CD8-positive, alpha-beta memory T cell (primary cell): Measurements from ENCODE around the gene SLC16A8. TPM values are rescaled to one million over a fixed set of nuclear protein-coding genes. Genes with fewer than 3 reads are reported as not detected.

Source experiments
- CTCF ChIA-PET: fragments of 350-600 bp; sonication (Branson Sonifier 250); formaldehyde crosslinking; loops from one replicate; lab custom pipeline; 2021; ENCODE audit warnings: antibody characterized with exemption; lab: Charles Lee
- POLR2A ChIA-PET: fragments of 350-600 bp; sonication (Branson Sonifier 250); formaldehyde crosslinking; loops from one replicate; lab custom pipeline; 2021; ENCODE audit warnings: antibody characterized with exemption; lab: Charles Lee
- DNase-seq, 5 donors: peaks; one replicate each; pipeline versions ENCODE4 v3.0.0 to v3.0.0-alpha.2; 2020 to 2022; ENCODE audit warnings: mixed read lengths in 1 of 5
- H3K27ac ChIP-seq: one replicate; pipeline ENCODE4 v1.7.0; 2013; ENCODE audit warnings: low read depth, mild to moderate bottlenecking, low read length, moderate library complexity
- H3K27me3 ChIP-seq: 2 replicates; pipeline ENCODE4 v1.7.0; 2013; ENCODE audit warnings: low read length, mild to moderate bottlenecking; ENCODE audit not compliant: insufficient read depth, poor library complexity, severe bottlenecking
- H3K36me3 ChIP-seq: 2 replicates; pipeline ENCODE4 v1.7.0; 2013; ENCODE audit warnings: mild to moderate bottlenecking, low read length, moderate library complexity; ENCODE audit not compliant: insufficient read depth
- H3K4me1 ChIP-seq: 2 replicates; pipeline ENCODE4 v1.7.0; 2013; ENCODE audit warnings: mild to moderate bottlenecking, low read length, moderate library complexity; ENCODE audit not compliant: insufficient read depth
- H3K4me3 ChIP-seq: 2 replicates; pipeline ENCODE4 v1.7.0; 2013; ENCODE audit warnings: mild to moderate bottlenecking, low read length
- H3K9me3 ChIP-seq: 2 replicates; pipeline ENCODE4 v1.7.0; 2013; ENCODE audit warnings: mild to moderate bottlenecking, low read length
- H3K27ac Mint-ChIP-seq, 8 donors: one replicate each; pipeline ENCODE4 v1.8.0; 2020 to 2021; ENCODE audit warnings: mixed read lengths in 8 of 8, mild to moderate bottlenecking in 6 of 8, inconsistent platforms in 3 of 8, moderate library complexity in 3 of 8
- H3K27me3 Mint-ChIP-seq, 2 donors: one replicate each; pipeline ENCODE4 v1.8.0; 2020 to 2021; ENCODE audit warnings: mixed read lengths in 2 of 2, mild to moderate bottlenecking in 1 of 2, moderate library complexity in 1 of 2
- H3K36me3 Mint-ChIP-seq, 3 donors: one replicate each; pipeline ENCODE4 v1.8.0; 2020 to 2021; ENCODE audit warnings: mixed read lengths in 3 of 3, inconsistent platforms in 1 of 3, mild to moderate bottlenecking in 1 of 3
- H3K4me1 Mint-ChIP-seq, 3 donors: one replicate each; pipeline ENCODE4 v1.8.0; 2020 to 2021; ENCODE audit warnings: mixed read lengths in 3 of 3, inconsistent platforms in 1 of 3, mild to moderate bottlenecking in 1 of 3
- H3K4me3 Mint-ChIP-seq, 7 donors: one replicate each; pipeline ENCODE4 v1.8.0; 2020 to 2021; ENCODE audit warnings: mixed read lengths in 7 of 7, mild to moderate bottlenecking in 6 of 7, moderate library complexity in 4 of 7, inconsistent platforms in 2 of 7
- H3K9me3 Mint-ChIP-seq, 5 donors: one replicate each; pipeline ENCODE4 v1.8.0; 2020 to 2022; ENCODE audit warnings: mixed read lengths in 5 of 5, mild to moderate bottlenecking in 3 of 5, moderate library complexity in 2 of 5, inconsistent platforms in 1 of 5
- polyA plus RNA-seq: library from polyadenylated mRNA; unstranded; fragments of 300-500 nt; fragmentation: Illumina TruSeq; gene quantifications from one replicate; pipeline ENCODE4 v1.2.3, GENCODE V29; 2021
- total RNA-seq, 2 experiments: library from RNA; stranded (reverse); gene quantifications; one replicate each; pipeline ENCODE4 v1.2.3, GENCODE V29; 2021

Gene SLC16A8
- total and polyA plus RNA-seq, 3 experiments from 2014 or later = 0.35 TPM; not detected in 2

GRCh38 chr22:38104084-38104483, 20.1 kb upstream of the SLC16A8 start:
- H3K4me1 ChIP-seq = no peaks in the 10 kb centered on the region
- no peaks in the 10 kb centered on the region for H3K36me3 ChIP-seq
- H3K4me3 ChIP-seq = no peak overlapping the region
- peak overlapping the region in 5 of 8 donors; percentile 14 to 67 (median 43) for H3K27ac Mint-ChIP-seq
- no peaks in the 10 kb centered on the region for H3K27me3 ChIP-seq
- no peak for DNase-seq
- H3K4me1 Mint-ChIP-seq = peaks cover 22 to 30% (median 23%) of the 10 kb centered on the region in 3 donors
- peaks cover 0 to 2% (median 0%) of the 10 kb centered on the region in 5 donors for H3K9me3 Mint-ChIP-seq
- H3K9me3 ChIP-seq = no peaks in the 10 kb centered on the region
- ChIA-PET CTCF (interaction anchor here (1.9 kb wide), 1 partner anchor 52 kb away, joined by 4 read pairs; no protein-coding TSS in a partner anchor), POLR2A (no interaction called here)
- peaks cover 0 to 5% (median 0%) of the 10 kb centered on the region in 3 donors for H3K36me3 Mint-ChIP-seq
- no peaks in the 10 kb centered on the region for H3K27me3 Mint-ChIP-seq
- peak overlapping the region in 2 of 7 donors; percentile 38 to 68 for H3K4me3 Mint-ChIP-seq
- H3K27ac ChIP-seq = no peak overlapping the region

DNA sequence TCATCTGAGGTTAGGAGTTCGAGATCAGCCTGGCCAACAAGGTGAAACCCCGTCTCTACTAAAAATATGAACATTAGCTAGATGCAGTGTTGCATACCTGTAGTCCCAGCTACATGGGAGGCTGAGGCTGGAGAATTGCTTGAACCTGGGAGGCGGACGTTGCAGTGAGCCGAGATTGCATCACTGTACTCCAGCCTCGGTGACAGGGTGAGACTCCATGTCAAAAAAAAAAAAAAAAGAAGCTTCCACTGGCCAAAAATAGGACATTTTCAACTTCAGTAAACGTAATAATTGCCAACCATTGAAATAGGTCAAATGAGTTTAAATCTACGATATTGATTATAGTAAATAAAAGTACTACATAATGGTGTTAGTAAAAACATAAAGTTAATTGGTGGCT, 19.7 kb upstream of the SLC16A8 start:
- POLR2A ChIA-PET = interaction anchor here (0.7 kb wide), 1 partner anchor 66 kb away, joined by 7 read pairs; no protein-coding TSS in a partner anchor
- no peaks in the 10 kb centered on the region for H3K4me1 ChIP-seq
- CTCF ChIA-PET = interaction anchor here (1.9 kb wide), 1 partner anchor 52 kb away, joined by 4 read pairs; no protein-coding TSS in a partner anchor
- H3K9me3 ChIP-seq = no peaks in the 10 kb centered on the region
- Mint-ChIP-seq H3K9me3 (peaks cover 0 to 2% (median 0%) of the 10 kb centered on the region in 5 donors), H3K4me3 (no peak overlapping the region), H3K36me3 (peaks cover 0 to 5% (median 0%) of the 10 kb centered on the region in 3 donors), H3K27me3 (no peaks in the 10 kb centered on the region), H3K4me1 (peaks cover 22 to 30% (median 23%) of the 10 kb centered on the region in 3 donors), H3K27ac (peak overlapping the region in 2 of 8 donors; percentile 14 to 43)
- no peak for DNase-seq
- H3K36me3 ChIP-seq = no peaks in the 10 kb centered on the region
- no peak overlapping the region for H3K27ac ChIP-seq
- H3K4me3 ChIP-seq = no peak overlapping the region
- H3K27me3 ChIP-seq = no peaks in the 10 kb centered on the region

GRCh38 chr22:38098410-38099249, 14.6 kb upstream of the SLC16A8 start:
- Mint-ChIP-seq H3K4me3 (no peak overlapping the region), H3K4me1 (peaks cover 4 to 10% (median 6%) of the 10 kb centered on the region in 3 donors), H3K27me3 (no peaks in the 10 kb centered on the region), H3K27ac (peak overlapping the region in 2 of 8 donors; percentile 52 to 56), H3K36me3 (peaks cover 0 to 14% (median 11%) of the 10 kb centered on the region in 3 donors), H3K9me3 (no peaks in the 10 kb centered on the region)
- Histone ChIP-seq H3K9me3 (no peaks in the 10 kb centered on the region), H3K27me3 (no peaks in the 10 kb centered on the region), H3K4me3 (no peak overlapping the region), H3K4me1 (no peaks in the 10 kb centered on the region), H3K36me3 (no peaks in the 10 kb centered on the region), H3K27ac (no peak overlapping the region)
- ChIA-PET CTCF (interaction anchor here (1.3 kb wide), 1 partner anchor 131 kb away, joined by 4 read pairs; no protein-coding TSS in a partner anchor), POLR2A (no interaction called here)
- no peak for DNase-seq

- H3K27ac Mint-ChIP-seq = no peak overlapping the region
- no peaks in the 10 kb centered on the region for H3K27me3 Mint-ChIP-seq
- peaks cover 4 to 21% (median 11%) of the 10 kb centered on the region in 3 donors for H3K36me3 Mint-ChIP-seq
- Histone ChIP-seq H3K36me3 (no peaks in the 10 kb centered on the region), H3K4me3 (no peak overlapping the region), H3K27me3 (no peaks in the 10 kb centered on the region), H3K27ac (no peak overlapping the region), H3K4me1 (no peaks in the 10 kb centered on the region), H3K9me3 (no peaks in the 10 kb centered on the region)
- POLR2A ChIA-PET = no interaction called here
- H3K4me1 Mint-ChIP-seq = peaks cover 0 to 6% (median 3%) of the 10 kb centered on the region in 3 donors
- H3K9me3 Mint-ChIP-seq = no peaks in the 10 kb centered on the region
- DNase-seq = no peak
- H3K4me3 Mint-ChIP-seq = no peak overlapping the region
- CTCF ChIA-PET = interaction anchor here (1.3 kb wide), 1 partner anchor 132 kb away, joined by 4 read pairs; no protein-coding TSS in a partner anchor
These were observed 13.8 kb upstream of the SLC16A8 start for GRCh38 chr22:38097557-38098409.

GRCh38 chr22:38097058-38097457, 13.1 kb upstream of the SLC16A8 start:
- DNase-seq = no peak
- Histone ChIP-seq H3K4me3 (no peak overlapping the region), H3K9me3 (no peaks in the 10 kb centered on the region), H3K4me1 (no peaks in the 10 kb centered on the region), H3K27me3 (no peaks in the 10 kb centered on the region), H3K36me3 (no peaks in the 10 kb centered on the region), H3K27ac (no peak overlapping the region)
- Mint-ChIP-seq H3K9me3 (no peaks in the 10 kb centered on the region), H3K27me3 (no peaks in the 10 kb centered on the region), H3K36me3 (peaks cover 4 to 23% (median 11%) of the 10 kb centered on the region in 3 donors), H3K4me3 (no peak overlapping the region), H3K27ac (no peak overlapping the region), H3K4me1 (peaks cover 0 to 6% (median 3%) of the 10 kb centered on the region in 3 donors)
- ChIA-PET POLR2A (no interaction called here), CTCF (no interaction called here)

GRCh38 chr22:38089474-38089851, 5.5 kb upstream of the SLC16A8 start:
- Histone ChIP-seq H3K27ac (no peak overlapping the region), H3K27me3 (no peaks in the 10 kb centered on the region), H3K9me3 (no peaks in the 10 kb centered on the region), H3K4me3 (no peak overlapping the region), H3K36me3 (no peaks in the 10 kb centered on the region), H3K4me1 (no peaks in the 10 kb centered on the region)
- Mint-ChIP-seq H3K36me3 (peaks cover 6 to 18% (median 14%) of the 10 kb centered on the region in 3 donors), H3K4me3 (no peak overlapping the region), H3K4me1 (peaks cover 0 to 2% (median 0%) of the 10 kb centered on the region in 3 donors), H3K9me3 (no peaks in the 10 kb centered on the region), H3K27ac (no peak overlapping the region), H3K27me3 (peaks cover 6 to 16% of the 10 kb centered on the region in 2 donors)
- no peak for DNase-seq
- ChIA-PET POLR2A (no interaction called here), CTCF (interaction anchor here (0.9 kb wide), 1 partner anchor 37 kb away, joined by 3 read pairs; no protein-coding TSS in a partner anchor)

DNA sequence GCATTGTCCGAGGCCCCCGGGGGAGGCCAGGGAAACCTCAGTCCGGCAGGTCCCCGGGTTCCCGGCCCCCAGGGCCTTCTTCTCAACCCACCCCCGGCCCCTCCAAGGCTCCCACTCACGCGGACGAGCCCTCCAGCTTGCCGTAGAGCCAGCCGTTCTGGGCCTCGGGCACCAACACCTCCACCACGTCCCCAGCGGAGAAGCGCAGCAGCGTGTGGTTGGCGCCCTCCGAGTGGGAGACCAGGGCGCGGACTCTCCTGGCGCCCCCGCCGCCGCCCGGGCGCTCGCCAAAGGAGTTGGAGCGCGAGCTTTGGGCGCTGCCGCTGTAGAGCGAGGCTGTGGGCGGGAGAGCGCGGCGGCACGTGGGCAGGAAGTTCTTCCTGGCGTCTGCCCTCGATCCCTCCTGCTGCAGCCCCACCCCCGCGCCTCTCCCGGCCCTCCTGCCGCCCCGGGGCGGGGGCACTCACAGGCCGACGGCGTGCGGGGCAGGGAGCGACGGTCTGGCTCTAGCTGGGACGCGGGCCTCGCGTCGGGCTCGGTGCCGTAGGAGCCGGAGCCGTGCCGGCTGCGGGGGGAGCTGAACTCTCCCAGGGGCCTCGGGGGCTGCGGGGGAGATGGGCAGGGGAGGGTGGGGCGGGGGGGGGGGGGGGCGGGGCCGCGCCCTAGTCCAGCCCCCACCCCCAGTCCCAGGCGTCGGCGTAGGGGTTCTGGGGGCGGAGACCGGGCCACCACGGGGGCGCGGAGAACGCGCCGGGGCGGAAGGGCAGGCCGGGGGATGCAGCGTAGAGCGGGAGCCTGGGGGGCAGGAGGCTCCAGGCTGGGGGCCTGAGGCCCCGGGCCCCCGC, 4.9 kb upstream of the SLC16A8 start:
- POLR2A ChIA-PET = no interaction called here
- peaks cover 6 to 16% of the 10 kb centered on the region in 2 donors for H3K27me3 Mint-ChIP-seq
- no peak overlapping the region for H3K27ac Mint-ChIP-seq

More for the DNA sequence above, 4.9 kb upstream of the SLC16A8 start:
- H3K4me3 ChIP-seq = no peak overlapping the region
- no peaks in the 10 kb centered on the region for H3K27me3 ChIP-seq
- H3K36me3 ChIP-seq = no peaks in the 10 kb centered on the region
- no peaks in the 10 kb centered on the region for H3K4me1 ChIP-seq
- no peak for DNase-seq
- Mint-ChIP-seq H3K9me3 (no peaks in the 10 kb centered on the region), H3K36me3 (peaks cover 5 to 14% (median 13%) of the 10 kb centered on the region in 3 donors), H3K4me3 (no peak overlapping the region), H3K4me1 (peaks cover 0 to 2% (median 0%) of the 10 kb centered on the region in 3 donors)
- no peak overlapping the region for H3K27ac ChIP-seq
- H3K9me3 ChIP-seq = no peaks in the 10 kb centered on the region
- CTCF ChIA-PET = interaction anchor here (0.9 kb wide), 1 partner anchor 37 kb away, joined by 3 read pairs; no protein-coding TSS in a partner anchor
